Measurements from ENCODE around the gene ERC1.

Gene ERC1

DNA sequence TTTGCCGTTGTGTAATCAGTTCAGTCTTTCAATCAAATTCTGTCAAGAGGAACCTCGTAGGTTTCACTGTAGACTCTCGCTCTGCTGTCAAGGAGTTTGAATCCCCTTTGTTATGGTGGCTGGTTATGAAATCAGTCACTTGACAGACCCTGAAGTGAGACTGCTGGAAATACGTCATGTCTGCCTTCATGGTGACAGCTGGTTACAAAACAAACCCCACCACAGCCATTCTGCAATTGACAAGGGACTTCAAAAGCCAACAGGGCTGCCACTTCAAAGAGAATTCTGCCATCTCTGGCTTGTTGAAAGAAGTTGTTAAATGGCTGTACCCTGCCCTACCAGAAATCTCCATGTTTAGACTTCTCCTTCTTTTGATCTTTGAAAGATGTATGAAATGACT is 286.9 kb downstream of the ERC1 start:
- Histone ChIP-seq H3K36me3 (ENCODE audit: insufficient read depth, low read length) (no peaks in the 10 kb centered on the region), H3K9ac (ENCODE audit: low read depth, low read length) (no peak overlapping the region), H3K9me3 (ENCODE audit: control insufficient read depth, insufficient read depth, low read length) (no peaks in the 10 kb centered on the region), H3K4me1 (ENCODE audit: insufficient read depth, low read length) (peaks cover 5% of the 10 kb centered on the region; the same call in 1 of the 2 replicates)

DNA sequence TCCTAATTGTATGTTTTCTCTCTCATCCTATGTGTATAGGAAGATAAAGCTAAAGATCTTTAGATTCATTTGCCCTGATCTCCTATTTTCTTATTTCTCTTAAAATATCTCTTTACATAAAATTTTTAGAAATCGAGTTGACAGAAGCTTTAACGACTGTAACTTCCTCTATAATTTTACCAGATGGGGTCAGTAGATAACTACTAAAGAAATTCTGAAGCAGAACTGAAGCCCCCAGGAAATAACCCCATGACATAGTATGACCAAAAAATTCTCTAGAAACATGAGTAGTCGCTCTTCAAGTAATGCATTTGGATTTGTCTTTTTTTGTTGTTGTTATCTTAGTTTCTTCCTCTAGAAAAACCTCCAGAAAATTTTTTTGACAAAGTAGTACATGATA is 288.0 kb downstream of the ERC1 start:
- Histone ChIP-seq H3K9me3 (ENCODE audit: control insufficient read depth, insufficient read depth, low read length) (no peaks in the 10 kb centered on the region), H3K9ac (ENCODE audit: low read depth, low read length) (no peak overlapping the region), H3K36me3 (ENCODE audit: insufficient read depth, low read length) (no peaks in the 10 kb centered on the region), H3K4me1 (ENCODE audit: insufficient read depth, low read length) (peaks cover 6% of the 10 kb centered on the region; the same call in 1 of the 2 replicates)

- Histone ChIP-seq H3K9me3 (ENCODE audit: control insufficient read depth, insufficient read depth, low read length) (no peaks in the 10 kb centered on the region), H3K4me1 (ENCODE audit: insufficient read depth, low read length) (peaks cover 6% of the 10 kb centered on the region; the same call in 1 of the 2 replicates), H3K9ac (ENCODE audit: low read depth, low read length) (no peak overlapping the region), H3K36me3 (ENCODE audit: insufficient read depth, low read length) (no peaks in the 10 kb centered on the region)
Observed at GRCh38 chr12:1280059-1280458, 289.0 kb downstream of the ERC1 start.

DNA sequence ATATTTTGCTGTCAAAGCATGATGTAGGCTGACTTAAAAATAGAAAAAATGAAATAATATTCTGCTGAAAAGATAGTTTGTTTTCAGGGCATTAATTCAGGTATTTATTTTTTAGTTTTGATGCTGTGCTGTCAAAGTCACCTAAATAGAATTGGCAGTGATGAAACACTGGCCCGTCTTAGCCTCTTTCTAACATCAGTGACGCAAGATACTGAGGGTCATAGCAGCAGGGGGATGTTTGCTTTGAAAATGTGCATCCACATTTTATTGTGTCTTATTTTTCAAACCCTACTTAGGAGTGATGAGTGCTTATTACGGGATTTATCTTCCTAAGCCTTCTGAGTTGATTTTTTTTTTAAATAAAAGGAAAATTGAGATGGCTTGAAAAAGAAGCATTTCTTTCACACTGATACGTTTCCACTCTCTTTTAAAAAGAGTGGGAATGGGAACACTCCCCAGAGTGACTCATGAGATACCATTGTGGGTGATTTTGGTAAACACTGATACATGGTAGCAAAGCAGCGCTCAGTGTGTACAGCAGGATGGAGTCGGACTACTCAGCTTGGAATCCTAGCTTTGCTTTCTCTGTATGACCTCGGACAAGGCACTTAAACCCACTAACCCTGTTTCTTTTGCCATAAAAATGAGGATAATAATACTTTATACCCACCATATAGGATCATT is 290.8 kb downstream of the ERC1 start:
- H3K9ac ChIP-seq (ENCODE audit: low read depth, low read length), result no peak overlapping the region

DNA sequence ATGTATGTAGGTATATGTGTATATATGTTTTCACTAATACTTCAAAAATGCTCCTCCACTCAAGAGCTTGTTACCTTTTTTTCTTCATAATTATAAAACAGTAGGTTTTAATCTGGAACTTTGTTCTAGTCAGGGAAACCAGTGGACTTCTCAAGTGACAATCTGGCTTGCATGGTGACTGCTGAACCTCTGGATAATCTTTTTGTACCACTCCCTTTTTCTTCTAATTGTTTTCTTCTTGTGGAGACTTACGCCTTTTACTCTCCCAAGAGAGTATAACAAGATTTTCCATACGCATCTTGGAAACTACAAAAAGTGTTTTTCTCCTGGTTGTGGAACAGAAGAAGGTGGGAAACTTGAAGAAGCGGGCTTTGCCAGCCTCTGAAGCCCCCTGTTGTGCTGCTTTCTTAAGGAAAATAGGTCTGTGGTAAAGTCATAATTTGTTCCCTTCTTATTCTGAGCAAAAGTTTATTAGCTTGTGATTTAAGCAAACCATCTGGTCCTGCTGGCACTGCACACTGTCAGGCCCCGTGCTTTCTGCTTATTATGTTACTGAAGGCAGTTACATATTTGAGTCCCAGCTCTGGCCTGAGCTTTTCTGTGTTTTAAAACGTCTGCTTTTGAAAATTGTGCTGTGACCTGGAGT is 291.8 kb downstream of the ERC1 start:
- Histone ChIP-seq H3K36me3 (ENCODE audit: insufficient read depth, low read length) (no peaks in the 10 kb centered on the region), H3K9me3 (ENCODE audit: control insufficient read depth, insufficient read depth, low read length) (no peaks in the 10 kb centered on the region), H3K4me1 (ENCODE audit: insufficient read depth, low read length) (peaks cover 6% of the 10 kb centered on the region; the same call in 1 of the 2 replicates), H3K9ac (ENCODE audit: low read depth, low read length) (no peak overlapping the region)

More for the DNA sequence above, 290.8 kb downstream of the ERC1 start:
- Histone ChIP-seq H3K36me3 (ENCODE audit: insufficient read depth, low read length) (no peaks in the 10 kb centered on the region), H3K4me1 (ENCODE audit: insufficient read depth, low read length) (peaks cover 6% of the 10 kb centered on the region; the same call in 1 of the 2 replicates), H3K9me3 (ENCODE audit: control insufficient read depth, insufficient read depth, low read length) (no peaks in the 10 kb centered on the region)

DNA sequence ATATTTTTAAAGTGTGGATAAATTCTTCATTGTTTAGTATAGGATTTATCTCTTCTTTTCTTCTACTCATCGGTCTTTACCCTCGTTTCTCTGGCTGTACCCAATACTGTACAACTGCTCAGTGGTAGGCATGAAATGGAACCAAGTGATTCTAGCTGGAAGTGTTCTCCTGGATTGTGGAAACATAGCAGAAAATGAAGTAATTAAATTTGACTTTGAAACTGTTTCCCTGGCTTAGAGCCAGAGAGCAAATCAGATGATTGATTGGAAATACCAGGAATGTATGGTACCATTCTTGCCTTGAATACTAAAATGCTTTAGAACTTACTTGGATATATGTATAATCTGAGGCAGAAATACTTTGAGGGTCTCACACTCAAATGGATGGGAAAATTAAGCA is 292.3 kb downstream of the ERC1 start:
- H3K9me3 ChIP-seq (ENCODE audit: control insufficient read depth, insufficient read depth, low read length), result no peaks in the 10 kb centered on the region

DNA sequence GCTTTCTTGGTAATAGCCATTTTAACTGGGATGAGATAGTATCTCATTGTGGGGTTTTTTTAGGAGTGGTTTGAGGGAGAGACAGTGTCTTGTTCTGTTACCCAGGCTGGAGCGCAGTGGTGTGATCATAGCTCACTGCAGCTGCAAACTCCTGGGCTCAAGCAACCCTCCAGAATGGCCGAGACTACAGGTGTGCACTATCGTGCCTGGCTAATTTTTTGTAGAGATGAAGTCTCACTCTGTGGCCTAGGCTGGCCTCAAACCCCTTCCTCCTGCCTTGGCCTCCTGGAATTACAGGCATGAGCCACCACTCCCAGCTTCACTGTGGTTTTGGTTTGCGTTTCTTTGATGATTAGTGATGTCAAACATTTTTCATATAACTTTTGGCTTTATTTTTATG is 293.6 kb downstream of the ERC1 start:
- H3K9me3 ChIP-seq (ENCODE audit: control insufficient read depth, insufficient read depth, low read length), result no peaks in the 10 kb centered on the region
- H3K36me3 ChIP-seq (ENCODE audit: insufficient read depth, low read length), result no peaks in the 10 kb centered on the region
- no peak overlapping the region for H3K9ac ChIP-seq (ENCODE audit: low read depth, low read length)
- peaks cover 6% of the 10 kb centered on the region; the same call in 1 of the 2 replicates for H3K4me1 ChIP-seq (ENCODE audit: insufficient read depth, low read length)

More for the DNA sequence above, 292.3 kb downstream of the ERC1 start:
- Histone ChIP-seq H3K36me3 (ENCODE audit: insufficient read depth, low read length) (no peaks in the 10 kb centered on the region), H3K9ac (ENCODE audit: low read depth, low read length) (no peak overlapping the region), H3K4me1 (ENCODE audit: insufficient read depth, low read length) (peaks cover 6% of the 10 kb centered on the region; the same call in 1 of the 2 replicates)

DNA sequence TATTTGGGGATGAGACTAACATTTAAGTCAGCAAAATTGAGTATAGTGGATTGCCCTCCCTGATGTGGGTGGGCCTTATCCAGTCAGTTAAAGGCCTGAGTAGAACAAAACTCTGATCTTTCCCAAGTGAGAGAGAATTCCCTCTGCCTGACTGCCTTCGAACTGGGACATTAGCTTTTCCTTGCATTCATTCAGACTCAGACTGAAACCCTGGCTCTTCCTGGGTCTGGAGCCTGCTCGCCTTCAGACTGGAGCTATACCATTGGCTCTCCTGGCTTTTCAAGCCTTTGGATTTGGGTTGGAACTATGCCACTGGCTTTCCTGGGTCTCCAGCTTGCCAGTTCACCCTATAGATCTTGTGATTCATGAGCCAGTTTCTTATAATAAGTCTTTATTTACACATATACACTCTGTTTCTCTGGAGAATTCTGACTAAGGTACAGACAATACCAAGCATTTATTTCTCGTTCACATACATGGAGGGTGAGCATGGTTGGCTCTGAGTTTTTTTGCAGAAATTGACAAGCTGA is 296.5 kb downstream of the ERC1 start:
- no peaks in the 10 kb centered on the region; the same call in 1 of the 2 replicates for H3K36me3 ChIP-seq (ENCODE audit: insufficient read depth, low read length)
- H3K9me3 ChIP-seq (ENCODE audit: control insufficient read depth, insufficient read depth, low read length), result no peaks in the 10 kb centered on the region
- no peak overlapping the region for H3K9ac ChIP-seq (ENCODE audit: low read depth, low read length)
- peaks cover 5% of the 10 kb centered on the region; the same call in 1 of the 2 replicates for H3K4me1 ChIP-seq (ENCODE audit: insufficient read depth, low read length)

DNA sequence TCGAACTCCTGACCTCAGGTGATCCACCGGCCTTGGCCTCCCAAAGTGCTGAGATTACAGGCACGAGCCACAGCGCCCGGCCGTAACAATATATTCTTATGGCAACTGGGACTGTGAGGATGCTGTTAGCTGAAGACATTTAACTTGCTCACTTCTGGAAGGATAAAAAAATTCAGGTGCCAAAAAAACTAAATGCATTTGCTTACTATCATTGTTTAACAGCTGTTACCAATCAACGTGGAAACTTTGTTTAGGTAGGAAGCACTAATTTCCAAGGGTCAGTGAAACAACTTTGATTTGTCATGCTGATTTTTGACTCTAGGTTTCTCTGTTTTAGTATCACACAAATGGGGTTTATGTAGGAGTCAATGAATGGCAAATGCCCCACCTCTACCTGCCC is 297.3 kb downstream of the ERC1 start:
- no peaks in the 10 kb centered on the region; the same call in 1 of the 2 replicates for H3K36me3 ChIP-seq (ENCODE audit: insufficient read depth, low read length)
- H3K9ac ChIP-seq (ENCODE audit: low read depth, low read length), result no peak overlapping the region; the same call in 1 of the 2 replicates

GRCh38 chr12:1289371-1290155 is 298.5 kb downstream of the ERC1 start:
- no peaks in the 10 kb centered on the region for H3K4me1 ChIP-seq (ENCODE audit: insufficient read depth, low read length)
- no peak overlapping the region for H3K9ac ChIP-seq (ENCODE audit: low read depth, low read length)
- no peaks in the 10 kb centered on the region; the same call in 1 of the 2 replicates for H3K36me3 ChIP-seq (ENCODE audit: insufficient read depth, low read length)
- H3K9me3 ChIP-seq (ENCODE audit: control insufficient read depth, insufficient read depth, low read length), result no peaks in the 10 kb centered on the region

More for the DNA sequence above, 297.3 kb downstream of the ERC1 start:
- Histone ChIP-seq H3K9me3 (ENCODE audit: control insufficient read depth, insufficient read depth, low read length) (no peaks in the 10 kb centered on the region), H3K4me1 (ENCODE audit: insufficient read depth, low read length) (no peaks in the 10 kb centered on the region)

GRCh38 chr12:1290716-1291115 is 299.7 kb downstream of the ERC1 start:
- H3K36me3 ChIP-seq (ENCODE audit: insufficient read depth, low read length), result no peaks in the 10 kb centered on the region; the same call in none of the 2 replicates
- no peaks in the 10 kb centered on the region for H3K4me1 ChIP-seq (ENCODE audit: insufficient read depth, low read length)
- no peak overlapping the region for H3K9ac ChIP-seq (ENCODE audit: low read depth, low read length)
- H3K9me3 ChIP-seq (ENCODE audit: control insufficient read depth, insufficient read depth, low read length), result no peaks in the 10 kb centered on the region

GRCh38 chr12:1291601-1292332 is 300.7 kb downstream of the ERC1 start:
- no peak overlapping the region for H3K9ac ChIP-seq (ENCODE audit: low read depth, low read length)
- no peaks in the 10 kb centered on the region for H3K9me3 ChIP-seq (ENCODE audit: control insufficient read depth, insufficient read depth, low read length)
- no peaks in the 10 kb centered on the region; the same call in none of the 2 replicates for H3K36me3 ChIP-seq (ENCODE audit: insufficient read depth, low read length)

GRCh38 chr12:1293901-1294300 is 302.9 kb downstream of the ERC1 start:
- Histone ChIP-seq H3K4me1 (ENCODE audit: insufficient read depth, low read length) (no peaks in the 10 kb centered on the region), H3K9ac (ENCODE audit: low read depth, low read length) (no peak overlapping the region), H3K36me3 (ENCODE audit: insufficient read depth, low read length) (no peaks in the 10 kb centered on the region; the same call in none of the 2 replicates), H3K9me3 (ENCODE audit: control insufficient read depth, insufficient read depth, low read length) (no peaks in the 10 kb centered on the region)

More at GRCh38 chr12:1291601-1292332, 300.7 kb downstream of the ERC1 start:
- no peaks in the 10 kb centered on the region for H3K4me1 ChIP-seq (ENCODE audit: insufficient read depth, low read length)

Data from ES-I3 (cell line).